GM21515 (cell line): Measurements from ENCODE around the gene RNPS1.

Source experiments
- ATAC-seq: cut with Tn5 transposase; IDR thresholded peaks from one replicate; pipeline ENCODE4 v1.9.1; 2021; ENCODE audit not compliant: unreplicated experiment

Gene RNPS1

DNA sequence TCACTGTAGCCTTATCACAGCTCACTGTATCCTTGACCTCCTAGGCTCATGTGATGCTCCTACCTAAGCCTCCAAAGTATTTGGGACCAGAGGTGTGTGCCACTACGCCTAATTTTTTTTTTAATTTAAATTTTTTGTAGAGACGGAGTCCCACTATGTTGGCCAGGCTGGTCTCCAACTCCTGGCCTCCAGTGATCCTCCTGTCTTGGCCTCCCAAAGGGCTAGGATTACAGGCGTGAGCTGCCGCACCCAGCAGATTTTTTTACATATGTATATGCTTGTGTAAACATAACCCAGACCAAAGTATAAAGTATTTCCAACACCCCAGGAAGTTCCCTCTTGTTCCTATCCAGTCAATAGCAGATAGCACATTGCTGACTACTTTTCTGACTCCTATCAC, 51.6 kb downstream of the RNPS1 start:
- ATAC-seq = no peak

DNA sequence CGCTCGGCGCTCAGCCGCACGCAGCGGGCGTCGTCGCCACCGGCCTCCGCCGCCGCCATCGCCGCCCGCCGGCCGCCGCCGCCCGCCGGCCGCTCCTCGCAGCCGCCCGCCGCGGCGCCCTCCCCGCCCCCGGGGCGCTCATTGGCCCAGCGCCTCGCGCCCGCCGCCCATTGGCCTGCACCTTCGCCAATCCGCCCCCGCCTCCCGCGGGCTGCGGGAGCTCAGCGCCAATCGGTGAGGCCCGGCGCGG, 53.3 kb downstream of the RNPS1 start, which contains the start of gene PGP:
Gene PGP, minus strand, starts transcription at position 122 of the 250 bp plus-strand sequence. Its CDS starts 63 bp downstream, at position 59.
- ATAC-seq = peak; percentile 78

DNA sequence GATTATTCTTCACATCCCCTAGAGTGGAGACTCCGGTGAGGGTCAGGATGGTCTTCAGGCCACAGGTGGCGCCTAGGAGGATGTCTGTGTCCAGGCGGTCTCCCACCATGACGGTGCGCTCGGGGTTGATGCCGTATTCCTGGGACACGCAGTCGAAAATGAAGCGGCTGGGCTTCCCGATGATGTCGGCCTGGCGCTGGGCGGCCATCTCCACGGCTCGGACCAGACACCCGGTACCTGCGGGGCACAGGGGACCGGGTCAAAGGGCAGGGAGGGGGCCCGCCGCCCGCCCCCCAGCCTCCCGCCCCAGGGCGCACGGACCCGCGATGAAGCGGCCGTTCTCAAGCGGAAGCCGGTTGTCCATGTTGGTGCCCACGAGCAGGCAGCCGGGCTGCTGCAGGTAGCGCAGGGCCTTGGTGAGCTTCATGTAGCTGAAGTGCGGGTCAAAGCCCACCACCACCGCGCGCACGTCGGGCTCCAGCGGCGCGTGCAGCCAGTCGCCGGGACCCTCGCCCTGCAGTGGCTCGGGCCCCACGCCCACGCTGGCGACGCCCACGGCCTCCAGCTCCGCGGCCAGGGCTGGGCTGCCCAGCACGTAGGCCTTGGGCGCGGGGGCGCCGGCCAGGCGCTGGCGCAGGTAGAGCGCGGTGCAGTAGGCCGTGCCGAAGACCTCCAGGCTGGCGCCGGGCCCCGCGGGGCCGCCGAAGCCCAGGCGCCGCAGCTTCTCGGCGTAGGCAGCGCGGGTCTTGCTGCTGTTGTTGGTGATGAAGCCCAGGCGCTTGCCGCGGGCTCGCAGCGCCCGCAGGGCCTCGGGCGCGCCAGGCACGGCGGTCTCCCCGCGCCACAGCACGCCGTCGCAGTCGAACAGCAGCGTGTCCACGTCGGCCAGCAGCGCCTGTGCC, 53.9 kb downstream of the RNPS1 start:
- ATAC-seq = no peak

DNA sequence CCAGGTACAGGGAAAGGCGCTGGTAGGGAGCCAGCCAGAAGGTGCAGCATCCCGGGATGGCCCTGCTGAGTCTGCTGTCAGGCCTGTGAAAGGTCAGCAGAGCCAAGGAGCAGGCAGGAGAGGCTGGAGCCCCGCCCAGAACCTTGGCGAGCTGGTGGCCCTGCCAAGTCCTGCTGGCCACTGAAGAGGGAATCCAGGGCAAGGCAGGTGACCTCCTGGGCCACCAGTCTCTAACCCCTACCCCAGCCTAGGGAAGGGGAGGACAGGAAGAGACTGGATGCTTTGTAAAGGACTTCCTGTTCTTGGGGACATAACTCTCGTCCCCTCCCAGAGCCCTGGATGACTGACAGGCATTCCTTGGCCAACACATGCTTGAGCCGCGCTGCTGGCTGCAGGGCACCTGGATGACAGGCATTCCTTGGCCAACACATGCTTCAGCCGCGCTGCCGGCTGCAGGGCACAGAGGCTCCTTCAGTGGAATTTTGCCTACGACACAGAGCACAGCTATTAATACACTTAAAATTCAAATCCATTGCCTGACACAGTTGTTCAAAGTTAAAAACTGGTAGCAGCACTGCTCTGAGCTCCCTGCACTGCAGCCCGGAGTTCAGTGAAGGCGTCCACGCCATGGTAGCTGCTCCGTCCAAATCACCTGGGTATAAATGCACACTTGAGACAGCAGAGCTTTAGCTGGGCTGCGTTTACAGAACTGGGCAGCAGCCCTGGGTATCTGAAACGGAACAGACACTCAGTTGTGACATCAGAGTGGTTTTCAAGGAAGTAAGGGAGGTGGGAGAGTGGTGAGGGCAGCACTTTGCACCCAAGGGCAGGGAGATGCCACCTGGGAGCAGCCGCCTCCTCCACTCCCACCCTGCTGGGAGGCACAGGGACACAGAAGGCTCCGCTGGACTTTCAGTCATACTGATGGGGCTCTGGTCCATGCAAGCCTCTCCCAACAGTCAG, 55.3 kb downstream of the RNPS1 start:
- ATAC-seq = no peak

DNA sequence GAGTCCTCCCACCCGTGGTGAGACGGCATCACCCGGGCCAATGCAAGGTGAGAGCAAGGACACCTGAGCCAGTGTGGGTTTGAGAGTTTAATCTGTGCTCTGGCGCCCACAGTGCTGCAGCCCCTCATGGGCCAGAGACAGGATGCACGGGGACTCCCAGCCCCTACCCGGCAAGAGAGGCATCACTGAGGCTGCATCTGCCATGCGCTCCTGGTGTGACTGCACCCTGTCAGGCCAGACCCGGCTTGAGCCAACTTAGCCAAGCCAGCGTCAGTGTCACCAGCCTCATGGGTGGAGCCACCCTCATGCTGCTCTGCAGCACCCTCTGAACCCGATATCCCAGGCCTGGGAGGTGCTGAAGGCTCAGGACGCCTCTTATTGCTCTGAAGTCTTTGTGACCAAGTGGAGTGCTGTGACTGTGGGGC, 56.0 kb downstream of the RNPS1 start:
- no peak for ATAC-seq

DNA sequence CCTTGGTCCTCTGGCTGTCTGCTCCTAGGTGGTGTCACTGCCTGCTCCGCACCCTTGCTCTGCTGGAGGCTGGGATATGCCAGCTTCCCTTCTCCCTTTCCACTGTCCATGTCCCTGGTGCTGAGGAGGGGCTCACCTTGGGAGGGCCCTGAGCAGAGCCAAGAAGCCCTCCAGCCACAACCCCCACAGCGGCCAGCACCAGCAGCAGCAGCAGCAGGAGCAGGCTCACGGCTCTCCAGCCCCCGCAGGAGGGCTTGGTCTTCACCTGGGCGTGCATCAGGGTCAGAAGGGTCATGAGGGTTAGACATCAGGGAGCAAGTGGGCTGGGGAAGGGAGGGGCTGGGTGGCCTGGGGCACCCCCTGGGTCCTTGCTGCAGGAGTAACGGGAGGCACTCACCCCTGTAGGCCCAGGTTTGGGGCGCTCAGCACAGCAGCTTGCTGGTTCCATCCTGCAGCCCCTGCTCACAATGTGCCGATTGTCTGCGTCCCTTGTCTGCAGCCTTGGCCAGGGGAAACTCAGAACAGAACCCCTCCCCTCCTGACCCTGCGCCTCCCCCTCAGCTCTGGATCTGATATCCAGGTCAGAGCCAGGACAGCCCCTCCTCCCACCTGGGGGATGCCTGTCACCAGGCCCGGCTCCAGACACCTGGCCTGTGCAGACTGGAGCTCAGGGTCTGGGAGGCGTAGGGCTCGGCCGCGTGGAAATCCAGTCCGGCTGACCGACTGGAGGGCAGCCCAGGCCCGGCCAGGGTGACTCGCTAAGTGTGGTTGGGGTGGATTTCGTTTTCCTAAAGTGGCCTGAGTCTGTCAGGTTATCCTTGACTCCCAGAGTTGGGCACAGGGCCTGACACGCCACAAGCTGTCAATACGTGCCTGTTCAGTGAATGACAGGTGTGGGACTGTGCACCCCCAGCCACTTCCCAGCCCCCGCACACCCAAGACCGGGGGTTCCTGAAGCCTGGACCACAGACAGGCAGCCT, 57.2 kb downstream of the RNPS1 start, which contains the start of gene BRICD5:
Gene BRICD5, minus strand, starts transcription at position 478 of the 980 bp plus-strand sequence. Its CDS starts 30 bp downstream, at position 448.
- no peak for ATAC-seq

DNA sequence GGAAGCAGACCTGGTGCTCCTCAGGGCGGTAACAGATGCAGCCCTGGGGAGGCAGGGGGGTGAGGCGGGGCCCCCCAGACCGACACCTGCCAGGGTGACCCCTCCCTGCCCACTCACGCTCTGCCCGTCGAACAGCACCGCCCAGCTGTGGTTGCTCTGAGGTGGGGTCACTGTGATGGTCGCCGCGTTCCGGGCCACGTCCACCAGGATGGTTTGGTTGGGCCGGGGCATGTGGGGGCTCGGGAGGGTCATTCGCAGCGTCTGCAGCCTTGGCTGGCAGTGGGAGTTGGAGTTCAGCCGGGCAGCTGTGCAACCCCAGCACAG, 58.0 kb downstream of the RNPS1 start:
- no peak for ATAC-seq

DNA sequence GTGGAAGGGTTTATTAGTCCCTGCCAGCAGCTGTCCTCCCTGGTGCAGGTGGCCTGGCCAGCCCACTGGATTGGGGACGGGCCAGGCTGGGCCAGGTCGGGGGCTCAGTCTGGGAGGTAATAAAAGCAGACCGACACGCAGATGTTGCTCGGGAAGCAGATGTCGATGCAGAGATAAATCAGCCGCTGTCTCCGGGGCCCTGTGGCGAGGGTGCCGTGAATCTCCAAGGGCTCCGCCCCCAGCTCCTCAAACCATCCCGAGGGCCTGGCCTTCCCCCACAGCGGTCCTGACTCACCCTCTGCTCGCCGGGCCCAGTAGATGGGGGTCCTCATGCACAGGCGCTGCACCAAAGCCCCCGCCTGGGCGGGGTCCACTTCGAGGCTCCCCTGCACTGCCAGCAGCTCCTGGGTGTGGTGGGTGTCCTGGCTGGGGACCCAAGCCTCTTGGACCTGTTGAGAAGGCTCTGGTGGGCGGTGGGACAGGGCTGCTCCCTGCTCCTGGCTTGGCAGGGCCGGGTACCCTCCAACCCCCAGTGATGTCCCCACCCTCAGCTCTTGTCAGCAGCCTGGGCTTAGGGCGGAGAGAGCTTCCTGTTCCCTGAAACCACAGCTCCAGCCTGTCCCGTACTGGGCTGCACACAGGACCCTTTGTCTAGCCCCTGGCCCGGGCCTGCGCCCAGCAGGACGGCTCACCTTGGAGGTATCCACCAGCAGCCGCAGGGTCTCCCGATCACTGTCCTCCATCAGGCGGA, 58.5 kb downstream of the RNPS1 start:
- no peak for ATAC-seq

DNA sequence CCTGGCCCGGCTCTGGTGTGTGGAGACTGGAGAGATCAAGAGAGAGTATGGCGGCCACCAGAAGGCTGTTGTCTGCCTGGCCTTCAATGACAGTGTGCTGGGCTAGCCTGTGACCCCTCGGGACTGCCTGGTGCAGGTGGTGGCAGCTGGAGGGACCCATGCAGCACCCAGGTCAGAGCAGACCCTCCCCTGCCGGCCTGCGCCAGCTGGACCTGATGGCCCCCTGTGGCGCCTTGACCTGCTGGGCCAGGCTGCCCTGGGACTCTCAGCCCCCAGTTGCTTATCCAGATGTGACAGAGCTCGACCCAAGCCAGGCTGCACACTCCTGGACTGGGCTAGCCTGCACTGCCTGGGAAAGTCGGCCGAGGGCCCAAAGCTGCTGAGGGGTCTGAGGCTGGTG, 59.2 kb downstream of the RNPS1 start:
- ATAC-seq = no peak

DNA sequence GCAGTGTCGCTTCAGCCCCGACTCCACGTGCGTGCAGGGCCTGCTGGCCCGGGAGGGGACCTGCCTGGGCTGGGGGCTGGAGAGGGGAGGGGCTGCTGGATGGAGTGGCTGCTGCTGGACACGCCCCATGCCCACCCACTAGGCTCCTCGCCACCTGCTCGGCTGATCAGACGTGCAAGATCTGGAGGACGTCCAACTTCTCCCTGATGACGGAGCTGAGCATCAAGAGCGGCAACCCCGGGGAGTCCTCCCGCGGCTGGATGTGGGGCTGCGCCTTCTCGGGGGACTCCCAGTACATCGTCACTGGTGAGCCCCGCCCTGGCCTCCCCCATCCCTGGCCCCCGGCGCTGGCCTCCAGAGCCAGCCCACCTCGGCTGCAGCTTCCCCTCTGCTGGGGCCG, 59.6 kb downstream of the RNPS1 start:
- no peak for ATAC-seq

DNA sequence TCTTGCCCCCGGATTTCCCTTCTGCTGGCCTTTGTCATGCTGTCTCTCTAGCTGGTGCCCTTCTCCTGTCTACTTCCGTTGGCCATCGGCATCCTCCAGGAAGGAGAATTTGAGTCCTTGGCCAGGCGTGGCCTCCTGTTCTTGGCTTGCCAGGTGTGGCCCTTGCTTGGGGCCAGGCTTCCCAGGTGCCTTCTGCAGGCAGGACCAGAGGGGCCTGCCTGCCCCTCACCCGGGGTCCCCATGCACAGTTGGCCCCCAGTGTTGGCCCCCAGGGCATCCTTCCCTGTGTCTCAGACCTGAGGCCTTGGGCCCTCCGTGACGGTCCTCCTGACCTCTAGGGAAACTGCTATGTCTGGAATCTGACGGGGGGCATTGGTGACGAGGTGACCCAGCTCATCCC, 60.1 kb downstream of the RNPS1 start:
- ATAC-seq = no peak

DNA sequence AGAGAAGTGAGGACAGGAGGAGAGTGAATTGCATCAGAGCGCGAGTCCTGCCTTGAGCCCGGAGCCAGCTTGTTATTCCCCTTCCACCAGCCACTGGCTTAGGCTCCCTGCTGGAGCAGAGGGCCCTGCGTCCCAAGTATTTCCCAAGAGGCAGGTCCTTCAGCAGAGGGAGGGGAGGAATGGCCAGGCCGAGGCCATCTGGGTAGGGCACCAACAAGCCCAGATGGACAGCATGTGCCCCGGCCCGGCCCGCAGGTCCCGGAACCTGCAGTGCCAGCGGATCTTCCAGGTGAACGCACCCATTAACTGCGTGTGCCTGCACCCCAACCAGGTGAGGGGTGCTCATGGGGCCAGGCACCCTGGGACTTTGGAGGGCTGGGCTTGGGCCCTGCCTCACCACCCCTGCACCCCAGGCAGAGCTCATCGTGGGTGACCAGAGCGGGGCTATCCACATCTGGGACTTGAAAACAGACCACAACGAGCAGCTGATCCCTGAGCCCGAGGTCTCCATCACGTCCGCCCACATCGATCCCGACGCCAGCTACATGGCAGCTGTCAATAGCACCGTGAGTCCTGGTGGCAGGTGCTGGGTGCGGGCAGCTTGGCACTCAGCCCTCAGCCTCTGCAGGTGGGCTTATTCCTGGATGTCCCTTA, 61.0 kb downstream of the RNPS1 start:
- ATAC-seq = no peak

DNA sequence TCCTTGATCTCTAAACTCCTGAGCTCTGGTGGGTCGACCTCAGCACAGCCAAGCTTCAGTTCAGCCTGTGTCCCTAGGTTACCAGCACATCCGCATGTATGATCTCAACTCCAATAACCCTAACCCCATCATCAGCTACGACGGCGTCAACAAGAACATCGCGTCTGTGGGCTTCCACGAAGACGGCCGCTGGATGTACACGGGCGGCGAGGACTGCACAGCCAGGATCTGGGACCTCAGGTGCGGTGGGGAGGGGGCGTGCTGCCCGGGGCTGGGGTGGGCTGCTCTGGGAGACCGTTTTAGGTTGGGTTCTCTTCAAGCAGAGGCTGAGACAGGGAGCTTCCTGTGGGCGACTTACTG, 61.5 kb downstream of the RNPS1 start:
- ATAC-seq = no peak

DNA sequence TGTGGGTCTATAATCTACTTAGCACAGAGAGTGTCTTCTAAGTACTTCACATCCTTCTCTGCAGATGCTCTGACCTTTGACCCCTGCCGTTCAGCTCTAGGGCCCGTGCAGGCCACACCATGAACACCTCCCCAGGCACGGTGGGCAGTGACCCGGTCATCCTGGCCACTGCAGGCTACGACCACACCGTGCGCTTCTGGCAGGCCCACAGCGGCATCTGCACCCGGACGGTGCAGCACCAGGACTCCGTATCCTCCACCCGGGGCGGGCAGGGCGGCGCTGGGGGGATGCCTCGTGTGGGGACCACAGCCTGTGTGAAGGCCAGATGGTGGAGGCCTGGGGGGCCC, 62.0 kb downstream of the RNPS1 start:
- peak; percentile 9 for ATAC-seq

DNA sequence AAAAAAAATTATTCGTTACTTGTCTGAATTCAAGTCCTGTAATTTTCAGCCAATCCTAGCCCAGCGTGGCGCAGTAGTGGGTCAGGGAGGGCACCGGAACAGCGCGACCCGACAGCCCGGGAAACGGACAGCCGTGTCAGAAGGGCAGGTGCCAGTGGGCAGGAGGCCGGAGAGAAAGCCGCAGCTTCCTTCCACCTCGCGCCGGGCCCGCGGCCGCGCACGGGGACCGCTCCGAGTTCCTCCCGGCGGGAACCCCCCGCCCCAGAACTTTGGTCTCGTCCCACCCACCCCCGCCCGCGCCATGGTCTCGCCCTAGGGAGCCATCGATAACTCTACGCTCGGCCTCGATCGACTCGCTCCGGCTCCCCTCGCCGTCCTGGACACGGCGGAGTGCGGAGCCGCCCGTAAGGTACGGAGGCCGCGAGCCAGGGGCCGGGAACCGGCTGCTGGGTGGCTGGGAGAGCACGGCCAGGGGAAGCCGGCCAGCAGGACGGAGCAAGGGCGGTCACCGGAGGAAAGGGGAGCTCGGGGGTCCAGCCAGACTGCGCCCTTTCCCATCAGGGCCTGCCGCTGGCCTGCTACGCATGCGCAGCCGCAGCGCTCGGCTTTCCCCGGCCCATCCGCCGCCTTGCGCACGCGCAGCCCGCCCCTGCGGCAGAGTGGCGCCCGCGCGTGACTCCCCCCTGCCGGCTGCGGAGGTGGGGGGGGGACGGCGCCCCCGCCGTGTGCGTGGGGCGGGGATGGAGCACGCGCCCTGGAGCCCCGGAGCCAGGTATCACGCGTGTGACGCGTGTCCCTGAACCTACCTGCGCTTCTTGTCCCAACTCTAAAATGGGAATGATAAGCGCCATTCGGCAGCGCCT, 62.6 kb downstream of the RNPS1 start, which contains the start of gene MLST8:
Gene MLST8, plus strand, starts transcription at position 351 of the 863 bp plus-strand sequence. CDS start 632 bp downstream, outside the sequence.
- peak; percentile 63 for ATAC-seq

DNA sequence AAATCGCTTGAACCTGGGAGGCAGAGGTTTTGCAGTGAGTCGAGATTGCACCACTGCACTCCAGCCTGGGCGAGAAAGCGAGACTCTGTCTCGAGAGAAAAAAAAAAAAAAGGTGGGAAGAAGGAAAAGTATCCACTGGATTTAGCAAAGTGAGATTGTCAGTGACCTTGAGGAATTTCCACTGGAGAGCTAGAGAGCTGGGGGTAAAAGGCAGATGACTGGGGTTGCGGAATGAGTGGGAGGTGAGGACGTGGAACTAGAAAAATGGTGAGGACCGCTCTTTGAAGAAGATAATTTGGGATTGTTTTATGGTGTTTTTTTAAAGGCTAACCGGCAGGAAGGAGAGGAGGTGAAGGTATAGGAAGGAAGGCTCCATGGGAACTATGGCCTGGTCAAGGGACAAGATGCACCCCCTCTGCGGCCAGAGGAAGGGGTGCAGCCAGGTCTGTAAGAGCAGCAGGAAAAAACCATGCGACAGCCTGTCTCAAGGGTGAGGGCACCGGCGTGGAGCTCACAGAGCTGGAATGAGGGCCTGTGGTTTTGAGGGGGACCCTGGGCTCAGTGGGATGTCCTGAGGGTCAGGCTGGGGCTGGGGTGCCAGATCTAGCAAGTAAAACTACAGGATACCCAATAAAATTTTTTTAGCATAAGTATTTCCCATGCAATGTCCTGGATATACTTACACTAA, 63.4 kb downstream of the RNPS1 start:
- peak; percentile 13 for ATAC-seq
